Activated CD4-positive, alpha-beta T cell treated with anti-CD3 and anti-CD28 coated beads for 24 hours (primary cell): Measurements from ENCODE around the gene CBY2.
"Not testable (repeated sequence)": the region's sequence is repeated elsewhere in the genome, so short reads cannot be mapped to it uniquely, and the experiment has no call there.

Experiments used
- DNase-seq, 2 donors: peaks; one replicate each; pipeline ENCODE4 v3.0.0-alpha.2; 2020; ENCODE audit warnings: low read depth in 2 of 2

Gene CBY2, protein sequence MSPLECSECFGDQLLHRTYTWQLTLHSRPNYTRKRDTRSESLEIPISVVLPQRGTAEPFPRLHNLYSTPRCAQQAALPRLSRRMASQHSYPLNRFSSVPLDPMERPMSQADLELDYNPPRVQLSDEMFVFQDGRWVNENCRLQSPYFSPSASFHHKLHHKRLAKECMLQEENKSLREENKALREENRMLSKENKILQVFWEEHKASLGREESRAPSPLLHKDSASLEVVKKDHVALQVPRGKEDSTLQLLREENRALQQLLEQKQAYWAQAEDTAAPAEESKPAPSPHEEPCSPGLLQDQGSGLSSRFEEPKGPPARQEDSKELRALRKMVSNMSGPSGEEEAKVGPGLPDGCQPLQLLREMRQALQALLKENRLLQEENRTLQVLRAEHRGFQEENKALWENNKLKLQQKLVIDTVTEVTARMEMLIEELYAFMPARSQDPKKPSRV

DNA sequence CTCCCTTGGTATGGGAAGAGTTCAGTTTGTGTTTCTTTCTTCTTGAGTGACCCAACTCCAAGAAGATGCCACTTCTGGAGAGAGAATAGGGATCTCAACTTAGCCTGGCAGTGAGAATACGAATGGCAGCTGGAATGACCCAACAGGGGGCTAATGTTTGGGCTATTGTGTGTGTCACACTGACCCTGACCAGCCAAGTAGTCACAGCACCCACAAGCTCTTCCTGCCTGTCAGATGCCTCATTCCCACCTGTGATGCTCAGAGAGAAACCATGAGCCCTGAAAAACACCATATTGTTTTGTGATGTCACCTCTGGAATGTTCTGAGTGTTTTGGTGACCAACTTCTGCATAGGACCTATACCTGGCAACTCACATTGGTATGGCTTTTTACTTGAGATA, at the start of gene CBY2:
Gene CBY2, plus strand, starts transcription at position 233 of the 400 bp plus-strand sequence. Its CDS starts 71 bp downstream, at position 304.
- no peak for DNase-seq

DNA sequence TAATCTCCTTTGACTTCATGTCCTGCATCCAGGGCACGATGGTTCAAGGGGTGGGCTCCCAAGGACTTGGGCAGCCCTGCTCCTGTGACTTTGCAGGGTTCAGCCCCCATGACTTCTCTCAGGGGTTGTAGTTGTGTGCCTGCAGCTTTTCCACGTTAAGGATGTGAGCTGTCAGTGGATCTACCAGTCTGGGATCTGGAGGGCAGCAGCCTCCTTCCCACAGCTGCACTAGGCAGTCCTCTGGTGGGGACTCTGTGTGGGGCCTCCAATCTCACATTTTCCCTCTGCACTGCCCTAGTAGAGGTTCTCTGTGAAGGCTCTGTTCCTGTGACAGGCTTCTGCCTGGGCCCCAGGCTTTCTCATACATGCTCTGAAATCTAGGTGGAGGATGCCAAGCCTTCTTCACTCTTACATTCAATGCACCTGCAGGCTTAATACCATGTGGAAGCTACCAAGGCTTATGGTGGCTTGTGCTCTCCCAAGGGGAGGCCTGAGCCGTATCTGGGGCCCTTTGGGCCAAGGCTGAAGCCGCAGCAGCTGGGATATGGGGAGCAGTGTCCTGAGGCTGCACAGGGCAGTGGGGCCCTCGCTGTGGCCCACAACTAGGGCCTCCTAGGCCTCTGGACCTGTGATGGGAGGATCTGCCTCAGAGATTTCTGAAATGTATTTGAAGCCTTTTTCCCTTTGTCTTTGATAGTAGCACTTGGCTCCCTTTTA, 47.3 kb upstream of the CBY2 start:
- DNase-seq, result no peak

DNA sequence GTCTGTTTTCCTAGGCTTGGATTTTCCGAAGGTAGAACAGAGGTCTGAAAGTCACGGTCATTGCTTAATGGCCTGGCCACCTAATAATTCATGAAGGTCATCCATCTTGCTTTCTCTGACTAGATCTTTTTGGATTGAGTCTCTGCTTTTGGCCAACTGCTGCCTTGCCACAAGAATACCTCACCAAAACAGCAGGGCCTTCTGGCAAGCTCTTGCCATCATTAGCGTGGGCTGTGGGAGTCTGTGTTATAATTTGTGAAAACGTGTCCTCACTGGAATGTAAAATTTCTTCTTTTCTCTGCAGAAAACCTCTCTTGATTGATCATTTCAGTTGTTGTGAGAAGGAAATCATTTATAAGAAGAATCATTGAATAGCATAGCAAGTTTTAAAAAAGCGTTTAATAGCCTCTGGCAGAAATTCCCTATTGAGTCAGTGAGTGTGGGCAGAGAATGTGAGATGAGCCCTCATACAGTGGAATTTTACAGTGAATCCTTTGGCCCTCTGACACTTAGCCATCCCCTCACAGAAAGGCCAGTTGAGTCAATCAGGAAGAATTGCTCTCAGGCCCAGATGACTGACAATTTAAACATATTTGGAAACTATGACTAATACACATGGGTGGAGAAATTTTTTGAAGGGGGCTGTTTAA, 43.4 kb upstream of the CBY2 start:
- DNase-seq, result no peak

DNA sequence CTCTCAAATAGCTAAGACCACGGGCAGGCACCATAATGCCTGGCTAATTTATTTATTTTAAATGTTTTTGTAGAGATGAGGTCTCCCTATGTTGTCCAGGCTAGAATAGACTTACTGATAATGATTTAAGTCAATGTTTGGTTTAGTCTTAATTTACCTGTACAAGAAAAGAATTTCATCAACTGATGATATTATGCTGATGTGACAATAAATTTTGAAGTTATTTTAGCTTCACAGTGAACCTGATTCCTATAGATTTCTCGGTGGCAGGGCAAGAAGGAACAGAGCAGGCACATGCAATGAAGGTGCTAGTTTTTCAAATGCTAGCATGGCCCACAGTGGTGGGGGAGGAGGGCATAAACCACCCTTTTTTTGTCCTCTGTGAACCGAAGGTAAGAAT, 42.6 kb upstream of the CBY2 start:
- no peak for DNase-seq

DNA sequence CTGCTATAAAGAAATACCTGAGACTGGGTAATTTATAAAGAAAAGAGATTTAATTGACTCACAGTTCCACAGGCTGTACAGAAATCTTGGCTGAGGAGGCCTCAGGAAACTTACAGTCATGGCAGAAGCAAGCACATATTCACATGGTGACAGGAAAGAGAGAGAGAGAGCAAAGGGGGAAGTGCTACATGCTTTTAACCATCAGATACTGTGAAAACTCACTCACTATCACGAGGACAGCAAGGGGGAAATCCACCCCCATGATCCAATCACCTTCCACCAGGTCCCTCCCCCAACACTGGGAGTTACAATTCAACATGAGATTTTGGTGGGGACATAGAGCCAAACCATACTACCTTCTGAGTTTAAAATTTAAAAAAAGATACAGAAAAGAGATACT, 41.7 kb upstream of the CBY2 start:
- not testable (repeated sequence) for DNase-seq

DNA sequence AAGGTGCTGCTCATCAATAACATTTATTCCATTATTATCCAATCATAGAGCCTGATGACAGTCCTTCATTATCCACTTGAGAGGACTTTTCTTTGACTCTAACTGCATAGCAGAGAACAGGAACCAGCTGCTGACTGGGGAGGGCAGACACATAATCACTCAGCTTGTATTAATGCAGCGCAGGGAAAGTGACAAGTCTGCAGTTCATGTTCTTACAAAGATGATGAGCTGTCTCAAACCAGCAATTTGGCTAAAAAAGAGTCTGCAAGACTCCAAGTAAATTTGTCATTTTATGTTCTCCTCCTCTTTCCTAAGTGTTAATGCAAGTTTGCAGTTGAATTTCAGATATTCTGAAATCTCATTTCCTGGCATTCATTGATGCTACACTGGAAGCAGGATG, 40.0 kb upstream of the CBY2 start:
- DNase-seq, result no peak

DNA sequence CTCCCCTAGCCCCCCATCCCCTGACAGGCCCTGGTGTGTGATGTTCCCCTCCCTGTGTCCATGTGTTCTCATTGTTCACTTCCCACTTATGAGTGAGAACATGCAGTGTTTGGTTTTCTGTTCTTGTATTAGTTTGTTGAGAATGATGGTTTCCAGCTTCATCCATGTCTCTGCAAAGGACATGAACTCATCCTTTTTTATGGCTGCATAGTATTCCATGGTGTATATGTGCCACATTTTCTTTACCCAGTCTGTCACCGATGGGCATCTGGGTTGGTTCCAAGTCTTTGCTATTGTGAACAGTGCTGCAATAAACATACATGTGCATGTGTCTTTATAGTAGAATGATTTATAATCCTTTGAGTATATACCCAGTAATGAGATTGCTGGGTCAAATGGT, 39.2 kb upstream of the CBY2 start:
- DNase-seq, result not testable (repeated sequence)

DNA sequence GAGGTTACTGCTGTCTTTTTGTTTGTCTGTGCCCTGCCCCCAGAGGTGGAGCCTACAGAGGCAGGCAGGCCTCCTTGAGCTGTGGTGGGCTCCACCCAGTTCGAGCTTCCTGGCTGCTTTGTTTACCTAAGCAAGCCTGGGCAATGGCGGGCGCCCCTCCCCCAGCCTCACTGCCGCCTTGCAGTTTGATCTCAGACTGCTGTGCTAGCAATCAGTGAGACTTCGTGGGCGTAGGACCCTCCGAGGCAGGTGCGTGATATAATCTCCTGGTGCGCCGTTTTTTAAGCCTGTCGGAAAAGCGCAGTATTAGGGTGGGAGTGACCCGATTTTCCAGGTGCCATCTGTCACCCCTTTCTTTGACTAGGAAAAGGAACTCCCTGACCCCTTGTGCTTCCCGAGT, 32.5 kb upstream of the CBY2 start:
- DNase-seq, result not testable (repeated sequence)

DNA sequence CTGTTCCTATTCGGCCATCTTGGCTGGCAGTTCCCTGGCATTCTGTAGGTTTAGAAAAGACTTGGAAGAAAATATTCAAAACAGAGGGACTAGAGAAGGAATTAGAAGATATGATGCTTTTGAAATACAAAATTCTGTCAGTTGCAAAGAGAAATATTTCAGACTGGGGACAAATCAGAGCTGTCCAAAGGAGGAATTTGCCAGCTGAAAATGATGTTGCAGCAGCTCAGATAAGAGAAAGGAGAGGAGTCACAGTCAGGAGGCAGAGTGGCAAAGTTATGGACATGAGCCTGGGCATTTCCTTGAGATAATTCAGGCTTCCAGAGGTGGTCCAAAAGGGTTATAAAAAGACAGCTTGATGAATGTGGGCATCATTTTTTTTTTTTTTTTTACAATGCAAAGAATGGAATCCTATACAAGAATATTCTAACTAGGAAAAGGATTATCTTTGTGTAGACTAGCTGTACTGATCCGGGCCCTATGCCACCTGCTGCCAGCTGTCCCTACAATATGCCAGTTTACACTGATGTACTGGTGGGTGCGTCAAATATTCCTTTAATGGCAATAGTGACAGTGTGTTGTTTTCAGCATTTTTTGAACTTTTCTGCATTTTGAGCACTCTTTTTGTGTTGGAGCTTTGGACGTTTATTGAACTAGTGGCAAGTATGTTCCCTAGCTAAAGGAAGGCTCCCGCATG, 31.8 kb upstream of the CBY2 start:
- DNase-seq, result no peak

DNA sequence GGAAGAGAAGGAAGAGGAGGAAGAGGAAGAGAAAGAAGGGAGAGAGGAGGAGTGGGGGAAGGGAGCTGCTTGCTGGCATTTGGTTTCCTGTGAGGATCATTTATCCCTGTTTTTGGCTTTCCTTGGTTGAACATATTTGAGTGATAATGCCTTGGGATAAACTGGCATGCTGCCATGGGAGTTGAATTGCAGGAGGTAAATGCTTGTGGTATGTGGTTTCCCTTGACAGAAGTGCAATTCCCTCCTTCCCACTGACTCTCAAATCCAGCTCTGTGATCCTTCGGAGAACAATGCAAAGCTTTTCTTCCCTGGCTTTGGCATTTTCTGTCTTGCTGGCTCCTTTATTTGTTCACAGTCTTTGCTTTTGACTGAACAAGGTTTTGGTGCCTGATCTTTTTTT, 27.2 kb upstream of the CBY2 start:
- DNase-seq, result no peak

DNA sequence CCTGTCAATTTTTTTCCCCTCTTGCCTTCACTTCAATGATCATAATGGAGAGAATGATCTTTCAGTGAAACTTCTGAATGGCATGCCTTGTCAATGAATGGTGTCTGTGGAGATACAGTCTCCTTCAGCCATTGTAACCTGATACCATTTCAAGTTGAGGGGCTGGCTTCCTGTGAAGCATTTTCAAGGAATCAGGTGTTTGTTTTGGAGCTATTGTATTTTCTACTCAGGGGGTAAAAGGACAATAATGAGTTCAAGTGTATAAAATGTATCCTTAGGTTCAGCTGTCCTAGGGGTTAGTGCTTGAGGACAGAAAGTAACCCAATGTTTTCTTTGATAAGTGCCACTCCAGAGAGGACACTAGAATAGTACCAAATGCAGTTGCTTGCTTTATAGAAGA, 23.8 kb upstream of the CBY2 start:
- DNase-seq, result no peak

DNA sequence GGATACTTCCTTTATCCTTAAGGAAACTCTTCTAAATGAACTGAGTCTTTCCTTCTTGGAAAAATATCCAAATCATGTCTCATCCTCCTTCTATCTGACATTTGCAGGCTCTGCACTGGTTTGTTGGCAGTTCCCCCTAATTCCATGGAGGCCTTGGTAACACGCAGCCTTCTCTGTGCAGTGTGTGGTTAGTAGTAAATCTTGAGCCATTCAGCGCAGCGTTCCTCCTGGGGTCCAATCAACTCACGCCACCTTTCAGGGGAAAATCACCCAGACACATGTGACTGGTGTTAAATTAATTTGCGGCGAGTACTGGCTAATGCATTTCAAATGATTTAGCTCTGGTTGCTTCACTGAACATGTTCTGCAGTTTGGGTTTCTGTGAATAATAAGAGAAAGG, 21.0 kb upstream of the CBY2 start:
- DNase-seq, result no peak

DNA sequence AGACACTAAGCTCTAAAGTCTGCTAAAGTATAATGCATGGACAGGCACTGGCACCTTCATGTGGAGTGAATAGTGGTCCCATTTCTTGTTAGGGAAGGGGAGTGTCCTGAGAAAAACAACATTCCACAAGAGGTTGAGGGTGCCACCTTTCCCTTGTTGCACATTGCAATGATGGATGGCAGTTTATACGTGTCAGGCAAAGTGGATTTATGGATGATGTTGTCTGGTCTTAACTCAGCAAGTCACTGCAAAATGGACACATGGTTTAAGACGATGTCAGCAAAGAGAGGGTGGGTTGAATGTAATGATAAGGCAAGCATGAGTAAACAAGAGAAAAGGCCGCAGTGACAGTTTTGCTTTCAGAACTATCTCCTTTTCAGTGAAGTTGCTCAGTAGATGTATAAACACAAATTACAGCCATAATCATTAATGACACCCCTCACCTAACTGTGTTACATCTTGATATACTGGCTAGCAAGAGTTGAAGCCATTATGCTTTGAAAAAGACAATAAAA, 19.6 kb upstream of the CBY2 start:
- no peak for DNase-seq

DNA sequence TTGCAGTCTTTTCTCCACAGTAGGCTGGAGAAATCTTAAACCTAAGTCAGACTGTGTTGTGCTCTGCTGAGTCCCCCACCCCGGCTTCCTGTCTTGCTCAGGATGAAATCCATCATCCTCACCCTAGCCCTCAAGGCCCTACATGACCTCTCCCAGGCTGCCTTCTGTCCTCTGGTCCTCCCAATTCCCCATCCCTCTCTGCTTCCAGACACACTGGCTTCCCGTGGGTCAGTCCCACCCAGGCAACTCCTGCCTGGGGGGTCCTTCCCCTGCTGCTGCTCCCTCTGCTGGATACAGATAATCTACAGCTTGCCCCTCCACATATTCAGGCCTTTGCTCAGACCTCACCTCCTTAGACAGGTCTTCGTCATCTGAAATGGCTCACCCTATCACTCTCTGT, 18.4 kb upstream of the CBY2 start:
- no peak for DNase-seq

DNA sequence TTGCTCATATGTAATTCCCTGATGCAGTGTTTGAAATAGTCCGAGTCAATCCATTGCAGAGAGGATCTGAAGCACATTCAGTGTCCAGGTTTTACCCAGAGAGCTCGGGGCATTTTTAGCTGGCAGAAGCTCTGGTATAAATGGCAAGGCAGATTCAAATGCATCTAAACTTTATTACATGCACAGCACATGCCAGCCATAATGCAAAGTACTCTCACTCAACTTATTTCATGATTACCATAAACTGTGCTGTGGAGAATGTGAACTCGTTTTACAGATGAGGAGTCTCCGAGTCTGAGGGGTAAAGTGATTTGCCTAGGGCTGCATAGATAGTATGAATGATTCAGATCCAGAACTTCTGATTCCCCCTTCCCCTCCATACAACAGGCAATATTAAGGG, 13.5 kb upstream of the CBY2 start:
- DNase-seq, result no peak

DNA sequence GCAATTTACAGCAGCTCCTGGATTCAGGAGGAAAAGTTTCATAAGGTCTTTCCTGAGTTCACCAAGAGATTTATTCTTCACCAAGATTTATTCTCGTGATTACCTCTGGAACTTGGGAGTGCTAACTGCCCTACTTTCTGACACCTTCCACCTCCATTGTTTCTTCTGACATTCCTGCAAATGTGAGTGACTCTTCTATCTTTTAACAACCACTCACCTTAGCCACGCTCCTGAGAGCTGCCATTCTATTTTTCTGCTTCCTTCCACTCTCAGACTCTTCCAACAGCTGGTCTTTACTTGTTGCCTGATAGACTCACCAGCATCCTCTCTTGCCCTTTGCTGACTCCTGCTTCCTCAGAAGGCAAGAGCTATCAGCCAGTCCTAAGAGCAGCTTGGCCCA, 11.5 kb upstream of the CBY2 start:
- DNase-seq, result no peak

DNA sequence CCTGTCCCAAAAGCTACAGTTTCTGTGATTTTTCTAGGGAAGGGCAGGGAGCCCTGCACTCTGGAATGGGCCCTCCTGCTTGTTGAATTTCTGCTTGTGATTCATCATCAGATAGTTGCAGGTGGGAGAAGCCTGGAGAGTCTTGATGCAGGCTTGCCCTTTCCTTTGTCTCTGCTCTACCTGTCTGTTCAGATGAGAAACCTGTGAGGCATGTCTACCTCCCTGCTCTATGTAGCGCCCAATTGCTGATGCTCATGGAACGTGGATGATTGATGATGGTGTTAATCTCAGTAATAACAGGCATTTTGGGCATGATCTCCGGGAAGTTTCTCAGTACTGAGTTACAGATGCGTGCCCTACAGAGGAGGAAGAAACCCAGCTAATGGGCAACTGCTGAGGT, 10.9 kb upstream of the CBY2 start:
- DNase-seq, result no peak

DNA sequence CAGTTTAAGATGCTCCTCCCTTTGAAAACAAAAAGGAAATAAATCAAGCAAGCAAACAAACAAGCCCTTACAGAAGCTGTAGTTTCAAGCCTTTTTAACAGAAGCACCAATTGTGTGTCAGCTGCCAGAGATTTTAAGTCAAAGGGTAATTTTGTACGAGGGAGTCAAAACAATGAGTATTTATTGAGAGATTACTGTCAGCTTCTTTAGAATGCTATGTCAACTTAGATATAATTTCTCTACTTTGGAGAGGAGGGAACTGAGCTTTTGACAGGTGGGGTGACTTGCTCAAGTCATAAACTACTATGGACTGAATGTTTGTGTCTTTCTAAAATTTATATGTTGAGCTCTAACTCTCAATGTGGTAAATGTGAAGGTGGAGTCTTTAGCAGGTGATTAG, 10.5 kb upstream of the CBY2 start:
- DNase-seq, result no peak

DNA sequence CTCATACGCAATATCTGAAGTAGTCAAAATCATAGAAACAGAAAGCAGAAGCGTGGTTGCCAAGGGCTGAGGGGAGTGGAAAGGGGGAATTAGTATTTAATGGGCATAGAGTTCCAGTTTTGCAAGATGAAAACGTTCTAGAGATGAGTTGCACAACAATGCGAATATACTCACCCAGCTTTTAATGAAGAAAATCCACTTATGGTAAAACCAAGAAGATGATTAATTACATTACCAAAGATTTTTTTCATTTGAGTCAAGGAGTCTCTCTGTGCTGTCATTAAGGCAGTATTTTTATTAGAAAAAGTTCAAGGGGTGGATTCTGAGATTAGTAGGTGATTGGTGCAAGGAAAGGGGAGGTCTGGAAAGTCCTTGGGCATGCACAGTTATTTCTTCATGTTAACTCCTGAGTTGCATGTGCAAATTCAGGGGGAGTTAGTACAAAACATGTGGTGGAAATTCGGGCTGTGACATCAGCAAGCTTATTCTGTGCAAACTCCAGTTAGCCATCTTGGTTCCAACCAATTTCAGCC, 6.9 kb upstream of the CBY2 start:
- DNase-seq, result peak in 1 of 2 donors; percentile 3

DNA sequence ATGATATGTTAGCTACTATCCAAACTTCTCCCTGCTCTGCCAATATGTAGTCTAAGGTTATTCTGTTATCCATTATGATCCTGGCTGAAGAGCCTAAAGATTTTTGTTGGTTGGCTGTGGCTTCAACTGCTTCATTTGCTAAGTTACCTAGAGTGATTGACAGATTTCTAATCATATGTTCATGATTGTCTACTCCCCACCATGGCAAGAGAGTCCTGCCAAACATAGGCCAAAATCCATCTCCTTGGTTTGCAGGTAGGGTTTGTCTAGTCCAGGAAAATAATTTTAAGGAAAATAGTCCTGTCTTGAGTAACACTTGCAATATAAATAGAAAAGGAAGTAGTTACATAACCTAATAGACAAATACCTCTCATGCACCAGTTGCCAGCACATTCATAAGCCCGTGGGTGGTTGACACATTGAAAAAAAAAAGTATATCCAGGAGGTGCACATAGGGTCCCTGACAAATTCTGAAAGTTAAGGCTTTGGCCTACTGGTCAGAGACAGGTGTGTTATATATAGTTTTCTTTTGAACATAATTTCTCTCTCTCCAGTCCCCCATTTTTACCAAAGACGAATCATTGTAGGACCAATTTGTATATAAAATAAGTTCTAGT, 5.4 kb upstream of the CBY2 start:
- no peak for DNase-seq
